Ovary (tissue), 9 donors: ENCODE data around the gene CRHR2. TPM values are rescaled to one million over a fixed set of nuclear protein-coding genes. Genes with fewer than 3 reads are reported as not detected.

ENCODE experiments used
- DNase-seq, 5 donors: peaks; one replicate each; pipeline ENCODE4 v3.0.0-alpha.2; 2019 to 2020
- H3K27ac ChIP-seq, 2 donors: fragments of 200-600 bp; one replicate each; pipeline versions ENCODE4 v1.5.1 to v1.8.0; 2019 to 2022
- H3K27me3 ChIP-seq: fragments of 200-600 bp; one replicate; pipeline ENCODE4 v1.8.0; 2022
- H3K36me3 ChIP-seq: fragments of 200-600 bp; sonication (generic); one replicate; pipeline ENCODE4 v1.5.1; 2019
- H3K4me1 ChIP-seq: one replicate; pipeline ENCODE4 v1.8.1; 2013; ENCODE audit warnings: mild to moderate bottlenecking, moderate library complexity; ENCODE audit not compliant: insufficient read depth
- H3K4me3 ChIP-seq: fragments of 200-600 bp; sonication (generic); one replicate; pipeline ENCODE4 v1.5.1; 2017
- H3K9me3 ChIP-seq, 2 donors: fragments of 200-600 bp in 1 of 2; sonication (generic) in 1 of 2; one replicate each; pipeline versions ENCODE4 v1.5.1 to v1.8.1; 2013 to 2019; ENCODE audit warnings: mild to moderate bottlenecking in 1 of 2, moderate library complexity in 1 of 2
- CTCF ChIP-seq, 3 donors: fragments of 450-650 bp in 2 of 3; fragments of 200-600 bp in 1 of 3; IDR thresholded peaks; one replicate each; pipeline versions ENCODE4 v1.5.1 to v1.8.0; 2016 to 2022; ENCODE audit warnings: antibody characterized with exemption in 3 of 3, mild to moderate bottlenecking in 1 of 3
- EP300 ChIP-seq: sonication (generic); formaldehyde crosslinking; IDR thresholded peaks from one replicate; pipeline ENCODE4 v1.6.1; 2017; ENCODE audit warnings: antibody characterized with exemption
- POLR2A ChIP-seq: fragments of 450-650 bp; IDR thresholded peaks from one replicate; pipeline ENCODE4 v1.6.1; 2017; ENCODE audit warnings: antibody characterized with exemption, mild to moderate bottlenecking, moderate library complexity
- WGBS, 3 donors: extraction: QIAGEN DNeasy Blood & Tissue Kit in 1 of 3; methylation state at CpG; one replicate each; pipeline versions ENCODE4 v1.1.5 to v1.1.7; 2013 to 2017; 5-methylcytosine and 5-hydroxymethylcytosine counted together
- intact Hi-C, 4 donors: fragments of 100-400 bp; cut with DNase I; formaldehyde crosslinking; loops; one replicate each; pipeline versions ENCODE4 v1.11.0 to v1.15.1; 2022 to 2023
- polyA plus RNA-seq, 2 donors: library from polyadenylated mRNA; stranded (reverse); fragments of 200-250 nt in 1 of 2; fragments of 350-450 nt in 1 of 2; fragmentation: Illumina TruSeq in 1 of 2; extraction: RNeasy Lipid Tissue Mini Kit (QIAGEN cat#74804) in 1 of 2; gene quantifications; one replicate each; pipeline ENCODE4 v1.2.3, GENCODE V29; 2013 to 2014
- total RNA-seq, 7 donors: library from RNA; depleted of rRNA in 2 of 7; stranded (reverse); fragments of >200 nt in 2 of 7; fragmentation: NEBNext Ultra II Directional in 3 of 7; extraction: Animal tissue kit (Norgen Biotek cat#: 25700) in 3 of 7; gene quantifications; one replicate each; pipeline versions ENCODE4 v1.1.0 to v1.2.4, GENCODE V29; 2016 to 2023
- donor health status: DM: no; HTN: no; CAD: no; lungs with moderate emphysema.
- donor health status: DM: no; HTN: no; CAD: no.
- donor health status: Bipolar disorder and iron deficiency.
- donor health status: DM: yes; HTN: yes; CAD: no.
- donor health status: DM: no; HTN: no; CAD: no.
- donor health status: DM: yes; HTN: yes; CAD: no.

CRHR2 gene
- total and polyA plus RNA-seq, 9 donors, result 0.08 to 1.1 (median 0.77) TPM; not detected in 4

GRCh38 chr7:30702200-30702599 is 19.9 kb upstream of the CRHR2 start:
- Histone ChIP-seq H3K27ac (no peak overlapping the region), H3K4me3 (no peak overlapping the region), H3K4me1 (no peaks in the 10 kb centered on the region), H3K9me3 (no peaks in the 10 kb centered on the region), H3K27me3 (no peaks in the 10 kb centered on the region), H3K36me3 (no peaks in the 10 kb centered on the region)
- intact Hi-C loops, result no loop called here
- TF ChIP-seq EP300 (no peak), CTCF (IDR thresholded peaks at IDR 0.05) (no peak), POLR2A (no peak)
- WGBS, 3 donors, result 77 to 100% (median 83%) methylated on average over 1 of the region's 1 CpG
- no peak for DNase-seq

- Histone ChIP-seq H3K9me3 (no peaks in the 10 kb centered on the region), H3K36me3 (no peaks in the 10 kb centered on the region), H3K4me1 (no peaks in the 10 kb centered on the region), H3K27ac (no peak overlapping the region), H3K27me3 (no peaks in the 10 kb centered on the region), H3K4me3 (no peak overlapping the region)
- no peak for TF ChIP-seq CTCF (IDR thresholded peaks at IDR 0.05)
- TF ChIP-seq POLR2A, result no peak
- no peak for TF ChIP-seq EP300
- 53 to 63% (median 59%) methylated on average over 3 of the region's 3 CpGs for WGBS, 3 donors
- intact Hi-C loops, result no loop called here
- no peak for DNase-seq
Observed at GRCh38 chr7:30700941-30701340, 18.7 kb upstream of the CRHR2 start.

- intact Hi-C loops, result loop anchor here in 1 of 4 donors (10.0 kb wide), 1 partner anchor 745 kb away; no protein-coding TSS in a partner anchor
- H3K27ac ChIP-seq, result no peak overlapping the region
- no peak for TF ChIP-seq CTCF (IDR thresholded peaks at IDR 0.05)
- no peak for TF ChIP-seq EP300
- TF ChIP-seq POLR2A, result no peak
- H3K36me3 ChIP-seq, result no peaks in the 10 kb centered on the region
- H3K4me3 ChIP-seq, result no peak overlapping the region
- WGBS, 3 donors, result 26 to 38% (median 34%) methylated on average over 17 of the region's 17 CpGs
- H3K4me1 ChIP-seq, result no peaks in the 10 kb centered on the region
- no peaks in the 10 kb centered on the region for H3K27me3 ChIP-seq
- DNase-seq, result no peak
- no peaks in the 10 kb centered on the region for H3K9me3 ChIP-seq
Observed at GRCh38 chr7:30699706-30700495, 17.6 kb upstream of the CRHR2 start.

- 90 to 98% (median 91%) methylated on average over 4 of the region's 4 CpGs for WGBS, 3 donors
- Histone ChIP-seq H3K9me3 (no peaks in the 10 kb centered on the region), H3K27me3 (no peaks in the 10 kb centered on the region), H3K27ac (no peak overlapping the region), H3K4me3 (no peak overlapping the region), H3K4me1 (peaks cover 3% of the 10 kb centered on the region), H3K36me3 (no peaks in the 10 kb centered on the region)
- intact Hi-C loops, result loop anchor here in 1 of 4 donors (10.0 kb wide), 1 partner anchor 746 kb away; no protein-coding TSS in a partner anchor
- TF ChIP-seq POLR2A (no peak), EP300 (no peak)
- no peak for DNase-seq
Observed at GRCh38 chr7:30698481-30698880, 16.2 kb upstream of the CRHR2 start.

GRCh38 chr7:30697719-30698460 is 15.6 kb upstream of the CRHR2 start:
- intact Hi-C loops, result loop anchor here in 1 of 4 donors (10.0 kb wide), 1 partner anchor 747 kb away; no protein-coding TSS in a partner anchor
- H3K4me1 ChIP-seq, result peaks cover 3% of the 10 kb centered on the region
- H3K36me3 ChIP-seq, result no peaks in the 10 kb centered on the region
- no peak for TF ChIP-seq CTCF (IDR thresholded peaks at IDR 0.05)
- TF ChIP-seq POLR2A, result no peak
- no peak for TF ChIP-seq EP300
- no peak overlapping the region for H3K27ac ChIP-seq
- H3K9me3 ChIP-seq, result no peaks in the 10 kb centered on the region
- 73 to 83% (median 81%) methylated on average over 15 of the region's 15 CpGs for WGBS, 3 donors
- DNase-seq, result no peak
- H3K27me3 ChIP-seq, result no peaks in the 10 kb centered on the region
- H3K4me3 ChIP-seq, result no peak overlapping the region
